Astrocyte (in vitro differentiated cells and primary cell): Measurements from ENCODE around the gene OLFM2. TPM values are rescaled to one million over a fixed set of nuclear protein-coding genes. Genes with fewer than 3 reads are reported as not detected.

Experiments
- DNase-seq: peaks from one replicate; pipeline ENCODE4 v3.0.0-alpha.2; 2010; ENCODE audit warnings: low read depth
- FAIRE-seq: peaks from 2 replicates; lab custom pipeline; 2011; peaks lifted over from hg19 to GRCh38; lab: Jason Lieb, UNC
- H2AFZ ChIP-seq: 2 replicates; pipeline ENCODE4 v1.6.0; 2012; ENCODE audit warnings: low read depth, low read length, inconsistent platforms
- H3K27ac ChIP-seq: 2 replicates; pipeline ENCODE4 v1.5.1; 2011; ENCODE audit warnings: low read depth, low read length, inconsistent platforms
- H3K27me3 ChIP-seq: 2 replicates; pipeline ENCODE4 v1.6.0; 2011; ENCODE audit warnings: low read length, inconsistent platforms; ENCODE audit not compliant: insufficient read depth
- H3K36me3 ChIP-seq: 2 replicates; pipeline ENCODE4 v1.5.1; 2011; ENCODE audit warnings: low read length, inconsistent platforms; ENCODE audit not compliant: insufficient read depth
- H3K4me1 ChIP-seq: 2 replicates; pipeline ENCODE4 v1.5.1; 2011; ENCODE audit warnings: low read length, inconsistent platforms; ENCODE audit not compliant: insufficient read depth
- H3K4me2 ChIP-seq: 2 replicates; pipeline ENCODE4 v1.6.0; 2012; ENCODE audit warnings: low read length, inconsistent platforms
- H3K4me3 ChIP-seq: 2 replicates; pipeline ENCODE4 v1.5.1; 2011; ENCODE audit warnings: low read depth, mild to moderate bottlenecking, low read length, inconsistent platforms; ENCODE audit not compliant: insufficient read depth
- H3K79me2 ChIP-seq: 2 replicates; pipeline ENCODE4 v1.6.0; 2012; ENCODE audit warnings: mild to moderate bottlenecking, low read length, inconsistent platforms; ENCODE audit not compliant: insufficient read depth
- H3K9ac ChIP-seq: 2 replicates; pipeline ENCODE4 v1.6.0; 2012; ENCODE audit warnings: mild to moderate bottlenecking, low read length, inconsistent platforms
- H3K9me3 ChIP-seq: 2 replicates; pipeline ENCODE4 v1.5.1; 2012; ENCODE audit warnings: low read depth, mild to moderate bottlenecking, low read length, inconsistent platforms; ENCODE audit not compliant: insufficient read depth
- H4K20me1 ChIP-seq: 2 replicates; pipeline ENCODE4 v1.6.0; 2012; ENCODE audit warnings: low read length, inconsistent platforms; ENCODE audit not compliant: insufficient read depth
- H3K27ac Mint-ChIP-seq: one replicate; pipeline ENCODE4 v1.8.0; 2021; ENCODE audit warnings: mild to moderate bottlenecking, mixed read lengths; ENCODE audit not compliant: unreplicated experiment
- H3K27me3 Mint-ChIP-seq: one replicate; pipeline ENCODE4 v1.8.0; 2021; ENCODE audit warnings: low read depth, mixed read lengths; ENCODE audit not compliant: unreplicated experiment
- H3K36me3 Mint-ChIP-seq: one replicate; pipeline ENCODE4 v1.8.0; 2021; ENCODE audit warnings: low read depth, mixed read lengths; ENCODE audit not compliant: unreplicated experiment
- H3K4me1 Mint-ChIP-seq: one replicate; pipeline ENCODE4 v1.8.0; 2021; ENCODE audit warnings: low read depth, mixed read lengths; ENCODE audit not compliant: unreplicated experiment
- H3K4me3 Mint-ChIP-seq: one replicate; pipeline ENCODE4 v1.8.0; 2021; ENCODE audit warnings: mild to moderate bottlenecking, moderate library complexity, mixed read lengths; ENCODE audit not compliant: unreplicated experiment
- H3K9me3 Mint-ChIP-seq: one replicate; pipeline ENCODE4 v1.8.0; 2021; ENCODE audit warnings: mild to moderate bottlenecking, mixed read lengths; ENCODE audit not compliant: unreplicated experiment
- CTCF ChIP-seq: IDR thresholded peaks from 2 replicates; pipeline ENCODE4 v1.5.1; 2011; ENCODE audit warnings: low read depth, mild to moderate bottlenecking, inconsistent platforms, low read length, moderate library complexity; ENCODE audit not compliant: insufficient read depth
- EZH2 ChIP-seq: IDR thresholded peaks from 2 replicates; pipeline ENCODE4 v1.6.1; 2012; ENCODE audit warnings: mild to moderate bottlenecking, low read length, inconsistent platforms; ENCODE audit not compliant: insufficient read depth
- total RNA-seq: library from RNA; stranded (reverse); gene quantifications from 2 replicates; pipeline ENCODE4 v1.2.1, GENCODE V29; 2021

The OLFM2 gene
- total RNA-seq, 1 donor from 2014 or later = 71.3 TPM

- Mint-ChIP-seq H3K36me3 (peaks cover 11% of the 10 kb centered on the region), H3K9me3 (no peaks in the 10 kb centered on the region), H3K4me3 (no peak overlapping the region), H3K27ac (no peak overlapping the region), H3K27me3 (peaks cover 2% of the 10 kb centered on the region), H3K4me1 (peaks cover 2% of the 10 kb centered on the region)
- H3K4me3 ChIP-seq = no peak overlapping the region
- no peak overlapping the region for H3K27ac ChIP-seq
- H3K79me2 ChIP-seq = no peaks in the 10 kb centered on the region
- no peaks in the 10 kb centered on the region for H4K20me1 ChIP-seq
- H3K4me1 ChIP-seq = no peaks in the 10 kb centered on the region
- no peaks in the 10 kb centered on the region for H3K9me3 ChIP-seq
- DNase-seq (no peak), FAIRE-seq (no peak)
- H2AFZ ChIP-seq = no peak overlapping the region
- H3K36me3 ChIP-seq = no peaks in the 10 kb centered on the region
- peaks cover 3% of the 10 kb centered on the region for H3K27me3 ChIP-seq
- H3K9ac ChIP-seq = no peak overlapping the region
- TF ChIP-seq CTCF = no peak
- H3K4me2 ChIP-seq = no peak overlapping the region
These were observed 64.5 kb downstream of the OLFM2 start for GRCh38 chr19:9871626-9872338.

GRCh38 chr19:9868983-9869617 is 67.2 kb downstream of the OLFM2 start:
- no peak overlapping the region for H3K27ac Mint-ChIP-seq
- peaks cover 3% of the 10 kb centered on the region for H3K27me3 Mint-ChIP-seq
- TF ChIP-seq EZH2 (no peak), CTCF (no peak)

More at GRCh38 chr19:9868983-9869617, 67.2 kb downstream of the OLFM2 start:
- no peak for FAIRE-seq
- Histone ChIP-seq H4K20me1 (no peaks in the 10 kb centered on the region), H3K4me1 (no peaks in the 10 kb centered on the region), H3K36me3 (no peaks in the 10 kb centered on the region), H3K9ac (no peak overlapping the region), H3K79me2 (no peaks in the 10 kb centered on the region), H3K4me2 (no peak overlapping the region), H2AFZ (no peak overlapping the region), H3K27me3 (peaks cover 7% of the 10 kb centered on the region), H3K9me3 (no peaks in the 10 kb centered on the region), H3K4me3 (no peak overlapping the region), H3K27ac (no peak overlapping the region)
- H3K4me3 Mint-ChIP-seq = no peak overlapping the region
- H3K36me3 Mint-ChIP-seq = peaks cover 8% of the 10 kb centered on the region
- no peaks in the 10 kb centered on the region for H3K9me3 Mint-ChIP-seq
- no peaks in the 10 kb centered on the region for H3K4me1 Mint-ChIP-seq
- DNase-seq = no peak
